HepG2 (cell line): ENCODE results near the gene PGRMC2. TPM values are rescaled to one million over a fixed set of nuclear protein-coding genes. Genes with fewer than 3 reads are reported as not detected.

Experiments used
- ARID4A ChIP-seq: sonication (generic); formaldehyde crosslinking; IDR thresholded peaks from 2 replicates; pipeline ENCODE4 v1.5.0; 2020; ENCODE audit warnings: mild to moderate bottlenecking, missing genetic modification reagents, borderline replicate concordance
- HBP1 ChIP-seq: IDR thresholded peaks from 2 replicates; pipeline ENCODE4 v1.6.1; 2016; ENCODE audit warnings: low read depth, control low read depth
- HDAC6 ChIP-seq: fragments of 200-600 bp; sonication (generic); IDR thresholded peaks from 2 replicates; pipeline ENCODE4 v1.7.0; 2017; ENCODE audit warnings: mild to moderate bottlenecking, antibody characterized with exemption, low read length, low read depth
- LCORL ChIP-seq, 2 experiments: fragments of 450-650 bp in 1 of 2; sonication (generic) in 1 of 2; formaldehyde crosslinking in 1 of 2; IDR thresholded peaks; 2 replicates each; pipeline versions ENCODE4 v1.5.0 to v1.6.1; 2017 to 2020; ENCODE audit warnings: antibody characterized with exemption in 1 of 2, missing genetic modification reagents in 1 of 2
- MNT ChIP-seq: fragments of 450-650 bp; IDR thresholded peaks from 2 replicates; pipeline ENCODE4 v1.6.1; 2016
- MTF2 ChIP-seq: sonication (generic); formaldehyde crosslinking; IDR thresholded peaks from 2 replicates; pipeline ENCODE4 v1.5.0; 2020; ENCODE audit warnings: missing genetic modification reagents, borderline replicate concordance
- MXI1 ChIP-seq: IDR thresholded peaks from 3 replicates; pipeline ENCODE4 v1.6.1; 2012; ENCODE audit warnings: low read depth, low read length, inconsistent platforms, borderline replicate concordance
- RAD51 ChIP-seq: fragments of 450-650 bp; IDR thresholded peaks from 2 replicates; pipeline ENCODE4 v1.6.1; 2016; ENCODE audit warnings: borderline replicate concordance
- REXO4 ChIP-seq: sonication (generic); formaldehyde crosslinking; IDR thresholded peaks from 2 replicates; pipeline ENCODE4 v1.8.0; 2022; ENCODE audit warnings: missing genetic modification reagents, mild to moderate bottlenecking, borderline replicate concordance
- SOX5 ChIP-seq: IDR thresholded peaks from 2 replicates; pipeline ENCODE4 v1.6.1; 2016; ENCODE audit warnings: borderline replicate concordance
- TOPORS ChIP-seq: sonication (generic); formaldehyde crosslinking; IDR thresholded peaks from 2 replicates; pipeline ENCODE4 v1.8.0; 2023; ENCODE audit warnings: mild to moderate bottlenecking, missing genetic modification reagents
- TRIM22 ChIP-seq: fragments of 450-650 bp; IDR thresholded peaks from 2 replicates; pipeline ENCODE4 v1.6.1; 2017
- ZFAT ChIP-seq: sonication (generic); formaldehyde crosslinking; conservative IDR thresholded peaks from 2 replicates; pipeline ENCODE4 v1.8.1; 2023; ENCODE audit warnings: missing genetic modification reagents, inconsistent platforms
- ZFP82 ChIP-seq: sonication (generic); formaldehyde crosslinking; IDR thresholded peaks from 2 replicates; pipeline ENCODE4 v1.5.1; 2020; ENCODE audit warnings: mild to moderate bottlenecking, missing genetic modification reagents, borderline replicate concordance
- ZMAT5 ChIP-seq: sonication (generic); formaldehyde crosslinking; IDR thresholded peaks from 2 replicates; pipeline ENCODE4 v1.5.0; 2020; ENCODE audit warnings: mild to moderate bottlenecking, low read depth, missing genetic modification reagents, borderline replicate concordance
- ZNF567 ChIP-seq: sonication (generic); formaldehyde crosslinking; IDR thresholded peaks from 2 replicates; pipeline ENCODE4 v1.8.1; 2023; ENCODE audit warnings: mild to moderate bottlenecking, missing genetic modification reagents, borderline replicate concordance
- ZNF580 ChIP-seq: IDR thresholded peaks from 2 replicates; pipeline ENCODE4 v1.6.1; 2016; ENCODE audit warnings: low read depth, borderline replicate concordance
- ZNF720 ChIP-seq: sonication (generic); formaldehyde crosslinking; IDR thresholded peaks from 2 replicates; pipeline ENCODE4 v1.4.0; 2020; ENCODE audit warnings: missing genetic modification reagents
- ZSCAN12 ChIP-seq: sonication (generic); formaldehyde crosslinking; IDR thresholded peaks from 2 replicates; pipeline ENCODE4 v1.9.0; 2021; ENCODE audit warnings: mild to moderate bottlenecking, missing genetic modification reagents
- polyA plus RNA-seq, 8 experiments: library from polyadenylated mRNA; depleted of rRNA in 3 of 8; stranded (reverse) in 7 of 8; unstranded in 1 of 8; fragments of >200 nt; fragmentation: Illumina TruSeq in 4 of 8; extraction: Trizol in 4 of 8; gene quantifications; 2 replicates each; pipeline versions ENCODE4 v1.2.1 to v1.2.3, GENCODE V29; 2011 to 2016; ENCODE audit warnings: low read depth in 4 of 8, missing spikeins in 1 of 8, mixed read lengths in 1 of 8; ENCODE audit not compliant: insufficient read depth in 1 of 8
- total RNA-seq, 5 experiments: library from RNA; depleted of rRNA; stranded (reverse); fragments of >200 nt; fragmentation: Illumina TruSeq; extraction: Trizol; gene quantifications; 2 replicates each; pipeline ENCODE4 v1.2.3, GENCODE V29; 2016; ENCODE audit warnings: low read depth in 1 of 5

PGRMC2 gene
- total and polyA plus RNA-seq, 2 of the 13 experiments (the other 11 are each of a cell fraction or from before 2014, with no cell fraction given): 16.0 to 19.8 TPM

GRCh38 chr4:128287871-128288688 is 467 bp upstream of the PGRMC2 start (continued):
- TF ChIP-seq ARID4A (peak; percentile 94), SOX5 (CRISPR knock-in tag) (peak; percentile 79; the same call in 1 of the 2 replicates), ZNF580 (peak; percentile 99), ZNF720 (0 out of 2 replicates have a peak, but pooled peaks have one; percentile 56), ZMAT5 (CRISPR knock-in tag) (no peak), TRIM22 (no peak), REXO4 (CRISPR knock-in tag) (peak; percentile 95), MXI1 (peak; percentile 92; the same call in 2 of the 3 replicates), HBP1 (CRISPR knock-in tag) (peak; percentile 82), HDAC6 (no peak), TOPORS (CRISPR knock-in tag) (peak; percentile 98), RAD51 (no peak), MTF2 (0 out of 2 replicates have a peak, but pooled peaks have one; percentile 44), ZFAT (CRISPR knock-in tag) (0 out of 2 replicates have a peak, but pooled peaks have one; percentile 33), ZNF567 (CRISPR knock-in tag) (peak; percentile 93), MNT (peak; percentile 84), ZFP82 (CRISPR knock-in tag) (peak; percentile 98), LCORL (IDR thresholded peaks at IDR 0.05) (no peak), LCORL (CRISPR knock-in tag; IDR thresholded peaks at IDR 0.05) (peak; percentile 77), ZSCAN12 (CRISPR knock-in tag) (peak; percentile 79; the same call in 1 of the 2 replicates)
